Measurements from ENCODE around the gene RFX2.

DNA sequence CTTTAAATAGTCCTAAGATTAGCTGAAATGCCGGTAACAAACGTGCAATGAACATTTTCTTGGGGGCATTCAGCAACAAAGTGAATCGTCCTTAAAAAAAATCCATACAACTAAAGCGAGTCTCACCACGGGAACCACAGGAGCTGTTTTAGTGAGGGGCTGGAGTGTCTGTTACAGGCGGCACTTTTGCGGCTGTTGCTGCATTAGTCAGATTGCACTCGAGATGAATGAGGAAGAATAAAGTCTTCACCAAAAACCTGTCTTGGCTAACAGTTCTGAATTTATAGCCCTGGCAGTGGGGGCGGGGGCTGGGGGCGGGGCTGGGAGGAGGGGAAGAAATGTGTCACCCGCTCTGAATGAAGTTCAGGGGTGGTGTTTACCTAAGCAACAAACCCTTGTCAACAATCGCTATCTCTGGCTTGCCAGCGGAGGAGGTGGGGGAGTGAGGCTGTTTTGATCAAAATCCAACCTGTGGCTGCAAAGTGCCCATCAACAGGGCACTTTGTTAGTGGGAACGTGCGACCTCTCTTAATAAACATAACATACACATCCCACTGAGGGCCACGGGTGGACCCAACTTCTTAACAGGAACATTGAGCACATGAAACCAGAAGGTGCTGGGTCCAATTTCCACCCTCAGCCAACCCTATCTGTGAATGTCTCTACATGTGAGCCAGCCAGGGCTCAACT, 44.5 kb downstream of the RFX2 start:
- TF ChIP-seq, protein P1, sequence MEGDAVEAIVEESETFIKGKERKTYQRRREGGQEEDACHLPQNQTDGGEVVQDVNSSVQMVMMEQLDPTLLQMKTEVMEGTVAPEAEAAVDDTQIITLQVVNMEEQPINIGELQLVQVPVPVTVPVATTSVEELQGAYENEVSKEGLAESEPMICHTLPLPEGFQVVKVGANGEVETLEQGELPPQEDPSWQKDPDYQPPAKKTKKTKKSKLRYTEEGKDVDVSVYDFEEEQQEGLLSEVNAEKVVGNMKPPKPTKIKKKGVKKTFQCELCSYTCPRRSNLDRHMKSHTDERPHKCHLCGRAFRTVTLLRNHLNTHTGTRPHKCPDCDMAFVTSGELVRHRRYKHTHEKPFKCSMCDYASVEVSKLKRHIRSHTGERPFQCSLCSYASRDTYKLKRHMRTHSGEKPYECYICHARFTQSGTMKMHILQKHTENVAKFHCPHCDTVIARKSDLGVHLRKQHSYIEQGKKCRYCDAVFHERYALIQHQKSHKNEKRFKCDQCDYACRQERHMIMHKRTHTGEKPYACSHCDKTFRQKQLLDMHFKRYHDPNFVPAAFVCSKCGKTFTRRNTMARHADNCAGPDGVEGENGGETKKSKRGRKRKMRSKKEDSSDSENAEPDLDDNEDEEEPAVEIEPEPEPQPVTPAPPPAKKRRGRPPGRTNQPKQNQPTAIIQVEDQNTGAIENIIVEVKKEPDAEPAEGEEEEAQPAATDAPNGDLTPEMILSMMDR (IDR thresholded peaks at IDR 0.05): no peak
- TF ChIP-seq EP300 (IDR thresholded peaks at IDR 0.05): no peak
